GM21786 (cell line): Measurements from ENCODE around the gene FAM174B.

Source experiments
- ATAC-seq: cut with Tn5 transposase; IDR thresholded peaks from one replicate; pipeline ENCODE4 v1.9.1; 2021; ENCODE audit not compliant: unreplicated experiment

FAM174B gene

GRCh38 chr15:92602267-92602593 lies 53.3 kb downstream of the FAM174B start:
- no peak for ATAC-seq

- ATAC-seq: no peak
These were observed 53.8 kb downstream of the FAM174B start for GRCh38 chr15:92601592-92602266.

- ATAC-seq: no peak
These were observed 54.7 kb downstream of the FAM174B start for GRCh38 chr15:92600856-92601255.

GRCh38 chr15:92599394-92599970 lies 56.1 kb downstream of the FAM174B start:
- no peak for ATAC-seq

- ATAC-seq: no peak
These were observed 58.0 kb downstream of the FAM174B start for GRCh38 chr15:92597548-92597947.

- ATAC-seq: no peak
These were observed 59.0 kb downstream of the FAM174B start for GRCh38 chr15:92596623-92597022.

GRCh38 chr15:92595506-92596381 lies 59.8 kb downstream of the FAM174B start:
- no peak for ATAC-seq

- ATAC-seq: no peak
These were observed 64.3 kb downstream of the FAM174B start for GRCh38 chr15:92591275-92591674.

- ATAC-seq: no peak
These were observed 68.6 kb downstream of the FAM174B start for GRCh38 chr15:92586966-92587365.

GRCh38 chr15:92586383-92586942 lies 69.1 kb downstream of the FAM174B start:
- ATAC-seq: no peak

GRCh38 chr15:92584105-92584504 lies 71.5 kb downstream of the FAM174B start:
- no peak for ATAC-seq

GRCh38 chr15:92583096-92584034 lies 72.2 kb downstream of the FAM174B start:
- ATAC-seq: no peak

GRCh38 chr15:92582206-92582605 lies 73.4 kb downstream of the FAM174B start:
- ATAC-seq: no peak

GRCh38 chr15:92580933-92581445 lies 74.6 kb downstream of the FAM174B start:
- no peak for ATAC-seq

GRCh38 chr15:92580521-92580920 lies 75.1 kb downstream of the FAM174B start:
- ATAC-seq: no peak

GRCh38 chr15:92579931-92580470 lies 75.6 kb downstream of the FAM174B start:
- no peak for ATAC-seq

- ATAC-seq: no peak
These were observed 76.1 kb downstream of the FAM174B start for GRCh38 chr15:92579486-92579885.

- no peak for ATAC-seq
These were observed 77.3 kb downstream of the FAM174B start for GRCh38 chr15:92578096-92578835.

GRCh38 chr15:92576597-92577200 lies 78.9 kb downstream of the FAM174B start:
- ATAC-seq: no peak
